ENCODE data around the gene FOXL3. TPM values are rescaled to one million over a fixed set of nuclear protein-coding genes. Genes with fewer than 3 reads are reported as not detected.

The FOXL3 gene
- total RNA-seq, 1 donor, result not detected

DNA sequence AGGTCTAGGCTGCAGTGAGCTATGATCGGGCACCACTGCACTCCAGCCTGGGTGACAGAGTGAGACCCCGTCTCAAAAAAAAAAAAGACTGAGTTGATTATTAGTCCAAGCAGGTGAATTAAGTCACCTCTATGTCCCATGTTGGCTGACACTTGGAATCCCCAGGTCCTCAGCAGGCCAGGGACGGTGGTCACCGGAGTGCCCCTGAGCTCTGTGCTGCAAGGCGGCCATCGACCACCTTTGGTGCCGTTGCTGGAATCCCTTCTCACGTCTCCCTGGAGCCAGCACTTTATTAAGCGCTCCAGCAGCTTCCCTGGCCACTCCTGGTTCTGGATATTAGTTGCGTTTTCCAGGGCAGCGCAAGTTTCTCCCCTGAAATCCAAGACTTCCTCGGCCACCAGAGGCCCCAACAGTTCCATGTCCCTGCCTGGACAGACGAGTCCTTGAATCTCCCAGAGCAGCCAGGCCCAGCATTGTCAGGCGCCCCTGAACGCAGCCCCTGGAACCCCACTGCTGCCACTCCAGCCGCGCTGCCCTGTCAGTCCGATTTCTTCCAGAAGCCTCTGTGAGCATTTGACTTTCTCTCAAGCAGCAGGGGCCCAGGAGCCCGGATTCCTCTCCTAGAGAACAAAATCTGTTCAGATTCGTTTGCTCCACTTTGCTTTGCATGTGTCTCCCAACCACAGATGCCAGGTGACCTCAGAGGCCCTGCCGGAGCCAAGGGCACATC is 38.4 kb upstream of the FOXL3 start:
- no peak for DNase-seq (ENCODE audit: low read depth)
- TF ChIP-seq, protein P1, sequence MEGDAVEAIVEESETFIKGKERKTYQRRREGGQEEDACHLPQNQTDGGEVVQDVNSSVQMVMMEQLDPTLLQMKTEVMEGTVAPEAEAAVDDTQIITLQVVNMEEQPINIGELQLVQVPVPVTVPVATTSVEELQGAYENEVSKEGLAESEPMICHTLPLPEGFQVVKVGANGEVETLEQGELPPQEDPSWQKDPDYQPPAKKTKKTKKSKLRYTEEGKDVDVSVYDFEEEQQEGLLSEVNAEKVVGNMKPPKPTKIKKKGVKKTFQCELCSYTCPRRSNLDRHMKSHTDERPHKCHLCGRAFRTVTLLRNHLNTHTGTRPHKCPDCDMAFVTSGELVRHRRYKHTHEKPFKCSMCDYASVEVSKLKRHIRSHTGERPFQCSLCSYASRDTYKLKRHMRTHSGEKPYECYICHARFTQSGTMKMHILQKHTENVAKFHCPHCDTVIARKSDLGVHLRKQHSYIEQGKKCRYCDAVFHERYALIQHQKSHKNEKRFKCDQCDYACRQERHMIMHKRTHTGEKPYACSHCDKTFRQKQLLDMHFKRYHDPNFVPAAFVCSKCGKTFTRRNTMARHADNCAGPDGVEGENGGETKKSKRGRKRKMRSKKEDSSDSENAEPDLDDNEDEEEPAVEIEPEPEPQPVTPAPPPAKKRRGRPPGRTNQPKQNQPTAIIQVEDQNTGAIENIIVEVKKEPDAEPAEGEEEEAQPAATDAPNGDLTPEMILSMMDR (IDR thresholded peaks at IDR 0.05; ENCODE audit: insufficient read depth, low read depth, low read length), result no peak
- H3K4me3 ChIP-seq (ENCODE audit: low read depth, low read length), result no peak overlapping the region

DNA sequence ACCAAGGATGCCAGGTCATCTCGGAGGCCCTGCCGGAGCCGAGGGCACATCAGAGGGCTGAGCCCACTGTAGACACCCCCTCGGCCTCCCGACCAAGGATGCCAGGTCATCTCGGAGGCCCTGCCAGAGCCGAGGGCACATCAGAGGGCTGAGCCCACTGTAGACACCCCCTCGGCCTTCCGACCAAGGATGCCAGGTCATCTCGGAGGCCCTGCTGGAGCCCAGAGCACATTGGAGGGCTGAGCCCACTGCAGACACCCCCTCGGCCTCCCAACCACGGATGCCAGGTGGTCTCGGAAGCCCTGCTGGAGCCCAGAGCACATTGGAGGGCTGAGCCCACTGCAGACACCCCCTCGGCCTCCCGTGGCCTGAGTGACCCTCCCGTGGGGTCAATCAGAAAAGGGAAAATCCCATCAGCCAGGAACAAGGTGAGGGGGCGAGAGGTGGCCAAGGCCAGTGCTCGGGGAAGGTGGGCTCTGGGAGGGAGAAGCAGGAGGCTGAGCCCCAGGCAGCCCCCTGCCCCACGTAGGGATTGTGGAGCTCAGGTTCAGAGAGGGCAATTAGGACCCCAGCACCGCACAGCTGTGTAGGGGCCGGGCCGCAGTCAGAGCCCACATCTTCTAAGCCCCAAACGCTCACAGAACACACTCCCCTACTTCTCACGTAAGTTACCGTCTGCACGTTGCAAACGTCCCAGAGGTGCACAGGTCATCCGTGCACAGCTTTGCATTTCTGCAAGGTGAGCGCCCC is 37.6 kb upstream of the FOXL3 start:
- no peak for DNase-seq (ENCODE audit: low read depth)
- TF ChIP-seq, protein P1 (IDR thresholded peaks at IDR 0.05; ENCODE audit: insufficient read depth, low read depth, low read length), result no peak
- H3K4me3 ChIP-seq (ENCODE audit: low read depth, low read length), result no peak overlapping the region

DNA sequence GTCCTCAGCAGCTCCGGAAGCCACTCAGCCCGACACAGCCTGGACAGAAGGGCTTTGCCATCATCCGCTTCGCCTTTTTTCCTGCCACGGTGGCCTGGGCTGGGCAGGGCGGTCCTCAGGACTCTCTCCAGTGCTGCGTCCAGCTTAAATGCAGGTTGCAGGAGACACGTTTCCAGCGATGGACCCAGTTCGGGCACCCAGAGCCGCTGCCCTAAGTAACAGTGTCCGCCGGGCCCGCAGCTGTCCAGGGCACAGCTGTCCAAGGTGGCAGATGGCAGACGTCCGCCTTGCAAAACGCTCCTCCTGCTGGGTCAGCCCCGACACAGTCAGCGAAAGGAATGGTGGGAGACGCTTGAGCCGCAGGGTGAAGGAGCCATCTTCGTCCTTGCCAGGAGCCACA is 37.0 kb upstream of the FOXL3 start:
- TF ChIP-seq, protein P1 (IDR thresholded peaks at IDR 0.05; ENCODE audit: insufficient read depth, low read depth, low read length), result no peak
- no peak overlapping the region for H3K4me3 ChIP-seq (ENCODE audit: low read depth, low read length)
- no peak for DNase-seq (ENCODE audit: low read depth)

DNA sequence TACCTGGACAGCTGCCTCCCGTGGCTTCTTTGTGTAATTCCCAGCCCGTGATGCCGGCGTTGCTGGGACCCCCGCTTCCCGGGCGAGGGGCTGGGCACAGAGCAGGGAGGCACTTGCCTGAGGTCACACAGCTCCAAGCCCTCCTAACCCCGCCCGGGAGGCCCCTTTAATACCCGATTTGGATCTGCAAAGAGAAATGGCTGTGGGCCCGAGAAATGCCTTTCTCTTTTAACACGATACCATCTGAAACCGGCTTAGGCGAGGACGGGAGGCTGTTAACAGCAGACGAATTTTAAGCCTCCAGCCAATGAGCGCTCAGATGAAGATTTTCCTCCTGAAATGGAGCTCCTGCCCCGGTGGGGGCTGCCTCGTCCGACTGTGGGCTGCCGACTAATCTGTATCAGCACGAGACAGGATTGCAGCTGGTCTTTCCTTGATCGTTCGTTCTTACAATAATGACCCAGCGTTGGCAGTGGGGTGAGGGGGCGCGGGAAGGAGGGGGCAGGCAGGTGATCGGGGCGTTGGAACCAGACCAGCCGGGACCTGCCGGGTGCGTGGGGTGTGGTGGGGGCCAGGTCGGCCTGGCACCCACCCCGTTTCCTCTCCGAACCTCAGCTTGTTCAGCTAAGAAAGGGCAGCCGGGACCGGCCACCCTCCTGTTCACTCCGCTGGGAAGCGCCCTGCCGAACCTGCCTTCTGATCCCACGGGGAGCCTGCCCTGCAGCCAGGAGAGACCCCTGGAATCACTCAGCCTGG is 36.2 kb upstream of the FOXL3 start:
- DNase-seq (ENCODE audit: low read depth), result no peak
- TF ChIP-seq, protein P1 (IDR thresholded peaks at IDR 0.05; ENCODE audit: insufficient read depth, low read depth, low read length), result no peak
- H3K4me3 ChIP-seq (ENCODE audit: low read depth, low read length), result no peak overlapping the region

DNA sequence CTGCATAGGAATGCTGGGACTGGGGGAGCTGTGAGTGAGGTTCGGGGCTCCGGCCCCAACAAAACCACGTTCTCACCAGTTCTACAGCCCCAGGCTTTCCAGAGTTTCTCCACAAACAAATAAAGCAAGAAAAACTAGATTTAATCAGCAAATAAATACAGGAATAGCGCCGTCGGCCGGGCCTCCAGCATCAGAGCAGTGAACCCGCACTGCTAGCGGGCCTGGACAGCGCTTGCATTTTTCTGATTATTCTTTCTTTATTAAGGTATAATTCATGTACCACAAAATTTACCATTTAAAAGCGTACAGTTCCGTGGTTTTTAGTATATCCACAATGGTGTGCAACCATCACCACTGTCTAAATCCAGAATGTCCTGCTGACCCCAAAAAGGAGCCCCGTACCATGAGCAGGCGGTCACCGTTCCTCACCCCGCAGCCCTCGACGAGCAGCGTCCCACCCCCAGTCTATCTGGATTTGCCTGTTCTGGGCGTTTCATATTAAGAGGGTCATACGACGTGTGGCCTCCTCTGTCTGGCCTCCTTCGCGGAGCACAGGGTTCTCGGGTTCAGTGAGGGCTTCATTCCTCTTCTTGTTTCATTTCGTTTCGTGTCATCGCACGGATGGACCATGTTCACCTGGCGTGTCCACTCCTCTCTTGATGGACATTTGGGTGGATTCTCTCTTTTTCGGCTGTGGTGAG is 35.5 kb upstream of the FOXL3 start:
- DNase-seq (ENCODE audit: low read depth), result no peak
- TF ChIP-seq, protein P1 (IDR thresholded peaks at IDR 0.05; ENCODE audit: insufficient read depth, low read depth, low read length), result no peak

DNA sequence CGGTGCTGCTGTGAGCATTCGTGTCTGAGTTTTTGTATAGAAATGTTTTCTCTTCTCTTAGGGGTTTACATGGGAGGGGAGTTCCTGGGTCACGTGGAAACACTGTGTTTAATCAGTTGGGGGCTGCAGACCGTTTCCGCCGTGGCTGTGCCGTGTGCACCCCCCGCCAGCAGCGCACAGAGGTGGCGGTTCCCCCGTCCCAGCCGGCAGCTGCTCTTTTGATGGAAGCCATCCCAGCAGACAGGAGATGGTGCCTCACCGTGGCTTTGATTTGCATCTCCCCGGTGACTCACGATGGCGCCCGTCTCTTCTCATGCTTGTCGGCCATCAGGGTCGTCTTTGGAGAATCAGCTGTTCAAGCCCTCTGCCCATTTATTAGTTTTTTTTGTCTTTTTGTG is 34.9 kb upstream of the FOXL3 start:
- H3K4me3 ChIP-seq (ENCODE audit: low read depth, low read length), result no peak overlapping the region
- no peak for DNase-seq (ENCODE audit: low read depth)
- TF ChIP-seq, protein P1 (IDR thresholded peaks at IDR 0.05; ENCODE audit: insufficient read depth, low read depth, low read length), result no peak

More for the DNA sequence above, 35.5 kb upstream of the FOXL3 start:
- no peak overlapping the region for H3K4me3 ChIP-seq (ENCODE audit: low read depth, low read length)

All from fibroblast of villous mesenchyme (primary cell).